Measurements from ENCODE around the gene CIAO2A.
"Not testable (repeated sequence)": the region's sequence is repeated elsewhere in the genome, so short reads cannot be mapped to it uniquely, and the experiment has no call there.

GRCh38 chr15:64059104-64059503, 34.5 kb downstream of the CIAO2A start:
- not testable (repeated sequence) for TF ChIP-seq CTCF, POLR2A (IDR thresholded peaks at IDR 0.05)
